GM12878 (cell line): Measurements from ENCODE around the gene CTXND2. TPM values are rescaled to one million over a fixed set of nuclear protein-coding genes. Genes with fewer than 3 reads are reported as not detected.

Experiments used
- BCL11A ChIP-seq: IDR thresholded peaks from 2 replicates; pipeline ENCODE4 v1.6.1; 2011; ENCODE audit warnings: low read depth, low read length
- ELK1 ChIP-seq: IDR thresholded peaks from 2 replicates; pipeline ENCODE4 v1.6.1; 2012; ENCODE audit warnings: low read depth, low read length, improper control_type of control experiment
- MEF2A ChIP-seq: IDR thresholded peaks from 2 replicates; pipeline ENCODE4 v1.6.1; 2011; ENCODE audit warnings: low read depth, mild to moderate bottlenecking, low read length, moderate library complexity; ENCODE audit not compliant: insufficient read depth
- MYB ChIP-seq: fragments of 150-350 bp; IDR thresholded peaks from 2 replicates; pipeline ENCODE4 v1.6.1; 2014; ENCODE audit warnings: mild to moderate bottlenecking, low read depth, low read length, borderline replicate concordance
- NR2F1 ChIP-seq: fragments of 450-650 bp; conservative IDR thresholded peaks from 2 replicates; pipeline ENCODE4 v1.6.1; 2017; ENCODE audit warnings: mild to moderate bottlenecking
- NRF1 ChIP-seq: conservative IDR thresholded peaks from 2 replicates; pipeline ENCODE4 v1.6.1; 2011; ENCODE audit warnings: mild to moderate bottlenecking, low read depth, low read length, improper control_type of control experiment
- PAX8 ChIP-seq: fragments of 450-650 bp; IDR thresholded peaks from 2 replicates; pipeline ENCODE4 v1.6.1; 2017; ENCODE audit warnings: mild to moderate bottlenecking, moderate library complexity
- RB1 ChIP-seq: fragments of 450-650 bp; formaldehyde crosslinking; IDR thresholded peaks from 2 replicates; pipeline ENCODE4 v1.6.1; 2017; ENCODE audit warnings: mild to moderate bottlenecking, borderline replicate concordance
- RELA ChIP-seq: fragments of 450-650 bp; IDR thresholded peaks from 2 replicates; pipeline ENCODE4 v1.8.0; 2014; ENCODE audit warnings: borderline replicate concordance; ENCODE audit not compliant: partially characterized antibody
- REST ChIP-seq: IDR thresholded peaks from 2 replicates; pipeline ENCODE4 v1.6.1; 2012; ENCODE audit warnings: mild to moderate bottlenecking, low read depth, low read length
- SIX5 ChIP-seq: IDR thresholded peaks from 2 replicates; pipeline ENCODE4 v1.6.1; 2011; ENCODE audit warnings: mild to moderate bottlenecking, low read depth, low read length, moderate library complexity; ENCODE audit not compliant: severe bottlenecking
- SMAD5 ChIP-seq: IDR thresholded peaks from 2 replicates; pipeline ENCODE4 v1.6.1; 2016; ENCODE audit warnings: antibody characterized with exemption, low read depth
- STAT1 ChIP-seq: fragments of 450-650 bp; conservative IDR thresholded peaks from 2 replicates; pipeline ENCODE4 v1.6.1; 2014; ENCODE audit warnings: antibody characterized with exemption, mild to moderate bottlenecking
- SUPT20H ChIP-seq: IDR thresholded peaks from 2 replicates; pipeline ENCODE4 v1.6.1; 2011; ENCODE audit warnings: low read depth, mild to moderate bottlenecking, low read length, moderate library complexity, borderline replicate concordance; ENCODE audit not compliant: control insufficient read depth
- ZNF687 ChIP-seq: fragments of 450-650 bp; IDR thresholded peaks from 2 replicates; pipeline ENCODE4 v1.6.1; 2017; ENCODE audit warnings: mild to moderate bottlenecking, moderate library complexity
- polyA plus RNA-seq, 11 experiments: library from polyadenylated mRNA; depleted of rRNA in 4 of 11; unstranded in 6 of 11; stranded (reverse) in 5 of 11; fragments of >200 nt; fragmentation: Nextera tagmentation in 4 of 11; fragmentation: Illumina TruSeq in 1 of 11; extraction: Ambion mirVana in 4 of 11; extraction: Trizol in 1 of 11; gene quantifications; 1 replicate in 1 of 11; 2 replicates in 10 of 11; pipeline versions ENCODE4 v1.2.1 to v1.2.3, GENCODE V29; 2011 to 2016; ENCODE audit warnings: inconsistent platforms in 2 of 11, missing spikeins in 2 of 11, low read depth in 1 of 11
- total RNA-seq, 4 experiments: library from RNA; depleted of rRNA in 3 of 4; stranded (reverse); fragments of >200 nt in 3 of 4; fragmentation: Illumina TruSeq in 1 of 4; extraction: Trizol in 1 of 4; gene quantifications; 2 replicates each; pipeline versions ENCODE4 v1.2.1 to v1.2.3, GENCODE V29; 2013 to 2021
- TF ChIP-seq, protein P1 (sequence below): fragments of 150-350 bp; IDR thresholded peaks from 2 replicates; pipeline ENCODE4 v1.6.1; 2016; ENCODE audit warnings: low read depth, low read length

Gene CTXND2
- total and polyA plus RNA-seq, 10 of the 15 experiments (the other 5 are each of a cell fraction or from before 2014, with no cell fraction given): not detected

GRCh38 chr1:150926097-150926741 is 39.3 kb downstream of the CTXND2 start, which contains the start of gene SETDB1 (continued):
- TF ChIP-seq RB1: 0 out of 2 replicates have a peak, but pooled peaks have one; percentile 21
- TF ChIP-seq NRF1: peak; percentile 40; the same call in 1 of the 2 replicates
- TF ChIP-seq SUPT20H: no peak
- TF ChIP-seq NR2F1: 0 out of 2 replicates have a peak, but pooled peaks have one; percentile 23
- no peak for TF ChIP-seq REST
- TF ChIP-seq MEF2A: no peak
- TF ChIP-seq ELK1: peak; percentile 83
- no peak for TF ChIP-seq RELA
- TF ChIP-seq SMAD5: no peak; the same call in 1 of the 2 replicates
- peak; percentile 40 for TF ChIP-seq SIX5
- peak; percentile 38; the same call in 1 of the 2 replicates for TF ChIP-seq STAT1
- TF ChIP-seq ZNF687: no peak
- no peak for TF ChIP-seq PAX8
- TF ChIP-seq, protein P1, sequence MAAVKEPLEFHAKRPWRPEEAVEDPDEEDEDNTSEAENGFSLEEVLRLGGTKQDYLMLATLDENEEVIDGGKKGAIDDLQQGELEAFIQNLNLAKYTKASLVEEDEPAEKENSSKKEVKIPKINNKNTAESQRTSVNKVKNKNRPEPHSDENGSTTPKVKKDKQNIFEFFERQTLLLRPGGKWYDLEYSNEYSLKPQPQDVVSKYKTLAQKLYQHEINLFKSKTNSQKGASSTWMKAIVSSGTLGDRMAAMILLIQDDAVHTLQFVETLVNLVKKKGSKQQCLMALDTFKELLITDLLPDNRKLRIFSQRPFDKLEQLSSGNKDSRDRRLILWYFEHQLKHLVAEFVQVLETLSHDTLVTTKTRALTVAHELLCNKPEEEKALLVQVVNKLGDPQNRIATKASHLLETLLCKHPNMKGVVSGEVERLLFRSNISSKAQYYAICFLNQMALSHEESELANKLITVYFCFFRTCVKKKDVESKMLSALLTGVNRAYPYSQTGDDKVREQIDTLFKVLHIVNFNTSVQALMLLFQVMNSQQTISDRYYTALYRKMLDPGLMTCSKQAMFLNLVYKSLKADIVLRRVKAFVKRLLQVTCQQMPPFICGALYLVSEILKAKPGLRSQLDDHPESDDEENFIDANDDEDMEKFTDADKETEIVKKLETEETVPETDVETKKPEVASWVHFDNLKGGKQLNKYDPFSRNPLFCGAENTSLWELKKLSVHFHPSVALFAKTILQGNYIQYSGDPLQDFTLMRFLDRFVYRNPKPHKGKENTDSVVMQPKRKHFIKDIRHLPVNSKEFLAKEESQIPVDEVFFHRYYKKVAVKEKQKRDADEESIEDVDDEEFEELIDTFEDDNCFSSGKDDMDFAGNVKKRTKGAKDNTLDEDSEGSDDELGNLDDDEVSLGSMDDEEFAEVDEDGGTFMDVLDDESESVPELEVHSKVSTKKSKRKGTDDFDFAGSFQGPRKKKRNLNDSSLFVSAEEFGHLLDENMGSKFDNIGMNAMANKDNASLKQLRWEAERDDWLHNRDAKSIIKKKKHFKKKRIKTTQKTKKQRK: no peak
- no peak for TF ChIP-seq BCL11A
- no peak for TF ChIP-seq MYB
